Left lung (tissue), 10 donors: Measurements from ENCODE around the gene HIVEP3. TPM values are rescaled to one million over a fixed set of nuclear protein-coding genes. Genes with fewer than 3 reads are reported as not detected.

ENCODE experiments used
- ATAC-seq: fragments of 200-7000 bp; cut with Tn5 transposase; one replicate; pipeline ENCODE4 v1.9.1; 2020; ENCODE audit warnings: moderate library complexity
- DNase-seq, 4 donors: peaks; one replicate each; pipeline ENCODE4 v3.0.0-alpha.2; 2013 to 2020
- H3K27ac ChIP-seq, 2 donors: fragments of 200-600 bp; sonication (generic) in 1 of 2; one replicate each; pipeline versions ENCODE4 v1.5.0 to v1.8.0; 2020 to 2021
- H3K27me3 ChIP-seq, 2 donors: fragments of 200-600 bp; sonication (generic) in 1 of 2; one replicate each; pipeline versions ENCODE4 v1.5.0 to v1.8.0; 2020 to 2021
- H3K36me3 ChIP-seq, 2 donors: fragments of 200-600 bp; sonication (generic) in 1 of 2; one replicate each; pipeline versions ENCODE4 v1.5.0 to v1.8.0; 2020 to 2021
- H3K4me1 ChIP-seq, 2 donors: fragments of 200-600 bp; one replicate each; pipeline ENCODE4 v1.8.0; 2021
- H3K4me3 ChIP-seq, 2 donors: fragments of 200-600 bp; sonication (generic) in 1 of 2; one replicate each; pipeline versions ENCODE4 v1.5.0 to v1.8.0; 2020 to 2021; ENCODE audit warnings: mild to moderate bottlenecking in 1 of 2
- H3K9me3 ChIP-seq, 2 donors: fragments of 200-600 bp; sonication (generic) in 1 of 2; one replicate each; pipeline versions ENCODE4 v1.5.0 to v1.8.0; 2020 to 2021
- intact Hi-C, 2 donors: fragments of 100-400 bp; cut with DNase I; formaldehyde crosslinking; loops; one replicate each; pipeline versions ENCODE4 v1.11.2 to v1.14.2; 2022
- polyA plus RNA-seq, 6 donors: library from polyadenylated mRNA; unstranded; fragments of 120-200 nt; gene quantifications; one replicate each; pipeline ENCODE4 v1.2.1, GENCODE V29; 2013; ENCODE audit not compliant: insufficient read length in 6 of 6
- total RNA-seq, 2 donors: library from RNA; stranded (reverse); fragmentation: NEBNext Ultra II Directional; extraction: Animal tissue kit (Norgen Biotek cat#: 25700); gene quantifications; one replicate each; pipeline ENCODE4 v1.2.1, GENCODE V29; 2021
- TF ChIP-seq, protein P1 (sequence below), 2 donors: fragments of 200-600 bp; sonication (generic) in 1 of 2; IDR thresholded peaks; one replicate each; pipeline versions ENCODE4 v1.5.0 to v1.8.0; 2021; ENCODE audit warnings: antibody characterized with exemption in 2 of 2
- donor health status: DM: no; HTN: yes; CAD: no.
- donor health status: DM: no; HTN: no; CAD: no.

HIVEP3 gene
- total and polyA plus RNA-seq, 8 donors = 6.0 to 15.6 (median 7.4) TPM

DNA sequence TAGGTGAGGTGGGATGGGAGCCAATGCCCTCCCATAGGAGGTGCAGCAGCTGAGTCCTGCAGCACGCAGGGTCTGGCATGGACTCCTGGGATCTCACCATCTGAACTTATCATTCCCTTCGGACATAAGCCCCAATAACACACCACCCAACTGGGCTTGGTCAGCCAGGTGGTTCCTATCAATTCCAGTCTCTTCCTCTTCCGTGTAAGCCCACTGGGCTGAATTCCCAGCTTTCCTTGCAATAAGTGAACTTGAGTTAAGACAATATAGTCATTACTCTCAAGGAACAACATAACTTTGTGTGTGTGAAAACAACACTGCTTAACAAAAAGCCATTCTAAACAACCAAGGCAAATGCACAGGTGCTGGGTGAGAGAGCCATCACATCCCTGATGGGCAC, 347.7 kb downstream of the HIVEP3 start:
- H3K9me3 ChIP-seq = no peaks in the 10 kb centered on the region
- DNase-seq (peak in 2 of 4 donors; percentile 24 to 62), ATAC-seq (no peak)
- no peak overlapping the region for H3K27ac ChIP-seq
- peaks cover 0 to 32% of the 10 kb centered on the region in 2 donors for H3K36me3 ChIP-seq
- H3K4me1 ChIP-seq = peaks cover 0 to 12% of the 10 kb centered on the region in 2 donors
- intact Hi-C loops = loop anchor here in 1 of 2 donors (10.0 kb wide), 1 partner anchor 234 kb away; no protein-coding TSS in a partner anchor
- TF ChIP-seq, protein P1, sequence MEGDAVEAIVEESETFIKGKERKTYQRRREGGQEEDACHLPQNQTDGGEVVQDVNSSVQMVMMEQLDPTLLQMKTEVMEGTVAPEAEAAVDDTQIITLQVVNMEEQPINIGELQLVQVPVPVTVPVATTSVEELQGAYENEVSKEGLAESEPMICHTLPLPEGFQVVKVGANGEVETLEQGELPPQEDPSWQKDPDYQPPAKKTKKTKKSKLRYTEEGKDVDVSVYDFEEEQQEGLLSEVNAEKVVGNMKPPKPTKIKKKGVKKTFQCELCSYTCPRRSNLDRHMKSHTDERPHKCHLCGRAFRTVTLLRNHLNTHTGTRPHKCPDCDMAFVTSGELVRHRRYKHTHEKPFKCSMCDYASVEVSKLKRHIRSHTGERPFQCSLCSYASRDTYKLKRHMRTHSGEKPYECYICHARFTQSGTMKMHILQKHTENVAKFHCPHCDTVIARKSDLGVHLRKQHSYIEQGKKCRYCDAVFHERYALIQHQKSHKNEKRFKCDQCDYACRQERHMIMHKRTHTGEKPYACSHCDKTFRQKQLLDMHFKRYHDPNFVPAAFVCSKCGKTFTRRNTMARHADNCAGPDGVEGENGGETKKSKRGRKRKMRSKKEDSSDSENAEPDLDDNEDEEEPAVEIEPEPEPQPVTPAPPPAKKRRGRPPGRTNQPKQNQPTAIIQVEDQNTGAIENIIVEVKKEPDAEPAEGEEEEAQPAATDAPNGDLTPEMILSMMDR (IDR thresholded peaks at IDR 0.05) = no peak
- no peaks in the 10 kb centered on the region for H3K27me3 ChIP-seq
- H3K4me3 ChIP-seq = no peak overlapping the region

DNA sequence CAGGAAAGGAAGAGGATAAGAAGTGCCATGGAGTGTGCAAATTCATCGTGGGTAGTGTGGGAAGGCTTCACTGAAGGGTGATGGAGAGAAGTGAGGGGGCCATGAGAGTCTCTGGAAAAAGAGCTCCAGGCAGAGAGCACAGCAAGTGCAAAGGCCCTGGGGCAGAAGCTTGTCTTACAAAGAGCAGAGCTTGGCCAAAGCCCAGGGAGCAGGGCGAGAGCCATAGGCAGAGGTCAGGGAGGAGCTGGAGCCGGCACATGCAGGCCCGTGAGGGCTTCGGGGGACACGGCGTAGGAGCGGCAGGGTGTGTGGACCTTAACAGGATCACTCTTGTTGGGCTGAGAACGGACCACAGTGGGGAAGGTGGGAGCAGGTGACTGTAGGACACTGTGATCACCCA, 350.5 kb downstream of the HIVEP3 start:
- Histone ChIP-seq H3K27me3 (no peaks in the 10 kb centered on the region), H3K4me1 (no peaks in the 10 kb centered on the region), H3K9me3 (no peaks in the 10 kb centered on the region), H3K4me3 (no peak overlapping the region), H3K36me3 (peaks cover 0 to 26% of the 10 kb centered on the region in 2 donors), H3K27ac (no peak overlapping the region)
- ATAC-seq (no peak), DNase-seq (no peak)
- intact Hi-C loops = no loop called here
- TF ChIP-seq, protein P1 (IDR thresholded peaks at IDR 0.05) = no peak

DNA sequence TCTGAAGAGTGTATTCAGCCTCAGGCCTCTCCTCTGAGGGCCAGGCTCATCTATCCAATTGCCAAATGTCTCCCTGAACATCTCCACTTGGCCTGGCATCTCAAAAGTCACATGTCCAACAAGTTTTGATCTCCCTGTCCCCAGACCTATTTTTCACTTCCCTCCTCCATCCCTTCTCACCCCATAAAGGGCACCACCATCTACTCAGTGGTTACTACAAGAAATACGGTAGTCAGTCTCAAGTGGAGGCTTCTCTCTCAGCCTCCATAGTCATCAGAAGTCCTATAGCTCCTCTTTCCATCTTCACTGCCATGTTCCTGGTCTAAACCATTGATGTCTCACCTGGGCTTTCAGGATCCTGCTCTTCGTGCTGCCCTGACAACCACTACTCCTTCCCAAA, 351.8 kb downstream of the HIVEP3 start:
- H3K9me3 ChIP-seq = no peaks in the 10 kb centered on the region
- no peaks in the 10 kb centered on the region for H3K27me3 ChIP-seq
- ATAC-seq (no peak), DNase-seq (no peak)
- H3K4me3 ChIP-seq = no peak overlapping the region
- H3K36me3 ChIP-seq = peaks cover 0 to 14% of the 10 kb centered on the region in 2 donors
- TF ChIP-seq, protein P1 (IDR thresholded peaks at IDR 0.05) = no peak
- intact Hi-C loops = no loop called here
- H3K4me1 ChIP-seq = no peaks in the 10 kb centered on the region
- no peak overlapping the region for H3K27ac ChIP-seq

DNA sequence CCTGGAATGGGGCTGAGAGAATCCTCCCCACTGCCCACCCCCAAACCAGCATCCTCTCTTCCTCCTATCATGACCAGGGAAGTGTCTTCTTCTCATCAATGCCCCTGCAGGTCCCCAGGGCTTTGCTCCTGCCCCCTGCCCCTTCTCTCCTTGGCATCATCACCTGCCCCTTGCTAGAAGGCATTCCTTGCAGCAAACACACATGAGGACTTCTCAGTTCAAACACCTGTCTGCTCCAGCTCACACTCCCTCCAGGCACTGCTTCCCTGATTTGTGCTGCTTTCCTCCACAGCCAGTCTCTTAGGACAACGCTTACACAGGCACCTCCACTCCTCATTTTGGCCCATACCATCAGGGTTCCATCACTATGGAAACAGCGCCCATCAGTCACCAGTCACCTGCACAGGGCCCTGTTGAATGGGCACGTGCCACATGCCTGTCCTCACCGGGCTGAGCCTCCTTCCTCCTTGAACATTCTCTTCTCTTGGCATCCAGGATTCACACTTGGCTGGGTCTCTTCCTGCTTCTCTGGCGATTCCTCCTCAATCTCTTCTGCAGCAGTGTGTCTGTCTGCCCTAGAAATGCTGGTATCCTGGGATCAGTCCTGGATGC, 352.3 kb downstream of the HIVEP3 start:
- Histone ChIP-seq H3K9me3 (no peaks in the 10 kb centered on the region), H3K27ac (no peak overlapping the region), H3K36me3 (peaks cover 0 to 13% of the 10 kb centered on the region in 2 donors), H3K4me1 (no peaks in the 10 kb centered on the region), H3K4me3 (no peak overlapping the region), H3K27me3 (no peaks in the 10 kb centered on the region)
- intact Hi-C loops = no loop called here
- DNase-seq (no peak), ATAC-seq (no peak)
- TF ChIP-seq, protein P1 (IDR thresholded peaks at IDR 0.05) = no peak

DNA sequence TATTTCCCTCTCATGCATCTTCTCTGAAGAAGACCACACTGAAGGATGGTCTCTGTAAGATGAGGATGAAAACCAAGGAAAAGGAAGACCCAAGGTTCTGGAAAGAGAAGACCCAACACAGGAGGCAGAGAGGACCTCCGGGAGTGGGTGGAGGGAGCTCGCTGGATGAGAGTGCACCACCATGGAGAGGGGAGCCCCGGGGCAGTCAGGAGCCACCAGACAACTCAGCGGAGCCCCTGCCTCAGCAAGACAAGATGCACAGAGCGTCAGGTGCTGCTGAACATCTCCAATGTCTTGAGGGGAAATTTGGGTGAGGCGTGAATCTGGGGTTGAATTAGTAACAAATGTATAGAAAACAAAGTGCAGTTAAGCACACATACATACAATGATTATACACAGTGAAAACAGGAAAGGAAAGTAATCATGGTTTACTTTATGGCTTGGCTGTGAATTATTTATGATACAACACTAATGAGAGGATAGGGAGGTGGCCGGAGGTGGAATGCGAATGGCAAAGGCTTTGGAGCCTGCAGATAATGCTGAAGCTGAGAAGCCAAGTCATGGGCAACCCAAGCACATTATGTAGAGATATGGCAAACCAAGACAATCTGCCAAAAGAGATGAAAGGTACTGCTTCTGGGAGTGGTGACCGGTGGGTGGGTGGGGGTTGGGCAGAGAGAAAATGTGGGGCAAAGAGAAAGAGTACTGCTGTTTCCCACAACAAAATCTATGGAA, 353.8 kb downstream of the HIVEP3 start:
- TF ChIP-seq, protein P1 (IDR thresholded peaks at IDR 0.05) = no peak
- Histone ChIP-seq H3K9me3 (no peaks in the 10 kb centered on the region), H3K4me3 (no peak overlapping the region), H3K36me3 (peaks cover 0 to 3% of the 10 kb centered on the region in 2 donors), H3K27me3 (no peaks in the 10 kb centered on the region), H3K4me1 (no peaks in the 10 kb centered on the region), H3K27ac (no peak overlapping the region)
- intact Hi-C loops = no loop called here
- no peak for ATAC-seq
- DNase-seq = no peak
